ENCODE data around the gene KRTAP10-7.
"Not testable (repeated sequence)": the region's sequence is repeated elsewhere in the genome, so short reads cannot be mapped to it uniquely, and the experiment has no call there.

KRTAP10-7 gene

GRCh38 chr21:44612669-44613229 is 12.4 kb downstream of the KRTAP10-7 start:
- DNase-seq, result no peak

GRCh38 chr21:44613386-44614155 is 13.2 kb downstream of the KRTAP10-7 start:
- no peak for DNase-seq

GRCh38 chr21:44614161-44614631 is 13.8 kb downstream of the KRTAP10-7 start:
- DNase-seq, result no peak

GRCh38 chr21:44614961-44615391 is 14.6 kb downstream of the KRTAP10-7 start:
- no peak for DNase-seq

- DNase-seq, result no peak
Observed at GRCh38 chr21:44615466-44615865, 15.1 kb downstream of the KRTAP10-7 start.

GRCh38 chr21:44615911-44616590 is 15.7 kb downstream of the KRTAP10-7 start:
- no peak for DNase-seq

GRCh38 chr21:44616591-44616926 is 16.2 kb downstream of the KRTAP10-7 start:
- DNase-seq, result no peak

- DNase-seq, result no peak
Observed at GRCh38 chr21:44617071-44617501, 16.7 kb downstream of the KRTAP10-7 start.

GRCh38 chr21:44618504-44618903 is 18.1 kb downstream of the KRTAP10-7 start:
- DNase-seq, result no peak

GRCh38 chr21:44618909-44619308 is 18.5 kb downstream of the KRTAP10-7 start:
- DNase-seq, result peak in 3 of 4 experiments; percentile 9 to 43 (median 34)

GRCh38 chr21:44619886-44620285 is 19.5 kb downstream of the KRTAP10-7 start:
- DNase-seq, result no peak

- no peak for DNase-seq
Observed at GRCh38 chr21:44623575-44623974, 23.2 kb downstream of the KRTAP10-7 start.

GRCh38 chr21:44625756-44626155 is 25.4 kb downstream of the KRTAP10-7 start:
- DNase-seq, result no peak

- DNase-seq, result no peak
Observed at GRCh38 chr21:44626262-44626661, 25.9 kb downstream of the KRTAP10-7 start.

GRCh38 chr21:44626673-44627143 is 26.3 kb downstream of the KRTAP10-7 start, which contains the start of gene KRTAP10-9:
TSS of gene KRTAP10-9 (plus strand) at chr21:44627093. CDS start at chr21:44627172, 79 bp downstream.
- no peak for DNase-seq

- not testable (repeated sequence) for DNase-seq
Observed at GRCh38 chr21:44627181-44627822, 26.9 kb downstream of the KRTAP10-7 start.

GRCh38 chr21:44627831-44628233 is 27.4 kb downstream of the KRTAP10-7 start:
- DNase-seq, result not testable (repeated sequence)

- DNase-seq, result no peak
Observed at GRCh38 chr21:44628707-44629391, 28.5 kb downstream of the KRTAP10-7 start.

GRCh38 chr21:44630440-44630839 is 30.0 kb downstream of the KRTAP10-7 start:
- no peak for DNase-seq

GRCh38 chr21:44632067-44632466 is 31.7 kb downstream of the KRTAP10-7 start:
- DNase-seq, result no peak

GRCh38 chr21:44636209-44637017 is 36.0 kb downstream of the KRTAP10-7 start:
- DNase-seq, result no peak
